ENCODE measurements around the gene UQCC3. TPM values are rescaled to one million over a fixed set of nuclear protein-coding genes. Genes with fewer than 3 reads are reported as not detected.
"Not testable (repeated sequence)": the region's sequence is repeated elsewhere in the genome, so short reads cannot be mapped to it uniquely, and the experiment has no call there.

Gene UQCC3
- total RNA-seq, 1 experiment from 2014 or later, result 23.9 TPM

DNA sequence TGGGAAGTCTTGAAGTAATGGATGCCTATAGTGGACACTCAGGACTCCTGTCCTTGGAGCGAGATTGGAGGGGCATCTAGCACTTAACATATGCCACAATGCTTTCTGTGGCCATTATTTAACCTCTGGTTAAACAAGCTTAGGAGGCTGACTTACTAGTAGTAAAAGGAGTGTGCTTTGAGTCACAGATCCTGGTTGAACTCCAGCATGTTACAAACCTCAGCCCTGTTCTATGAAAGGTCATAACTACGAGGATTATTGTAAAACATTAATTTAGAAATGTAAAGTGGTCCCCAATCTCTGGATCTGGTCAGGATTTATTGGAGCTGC lies 1.7 kb downstream of the UQCC3 start:
- Mint-ChIP-seq H3K4me3 (ENCODE audit: unreplicated experiment) (peak overlapping the region; percentile 98), H3K36me3 (ENCODE audit: insufficient read depth, unreplicated experiment) (peaks cover 66% of the 10 kb centered on the region), H3K27me3 (ENCODE audit: insufficient read depth, unreplicated experiment) (no peaks in the 10 kb centered on the region), H3K9me3 (ENCODE audit: unreplicated experiment) (no peaks in the 10 kb centered on the region), H3K27ac (ENCODE audit: unreplicated experiment) (no peak overlapping the region), H3K4me1 (ENCODE audit: low read depth, unreplicated experiment) (peaks cover 28% of the 10 kb centered on the region)
- no peaks in the 10 kb centered on the region for H3K27me3 ChIP-seq (replicated peaks; ENCODE audit: control insufficient read depth, insufficient read depth, low read length)
- DNase-seq, result no peak
- ChIA-PET POLR2A (interaction anchor here (0.7 to 2.3 kb wide), 4 partner anchors 8 to 99 kb away, joined by 3 to 23 read pairs (median 4); partner anchors contain the start of genes C11orf98, EEF1G, HNRNPUL2 and TTC9C), CTCF (interaction anchor here (0.6 to 0.7 kb wide), 2 partner anchors 35 to 63 kb away, joined by 3 to 4 read pairs; no protein-coding TSS in a partner anchor)
- no peak overlapping the region for H3K4me3 ChIP-seq (ENCODE audit: low read depth, low read length)
- no peaks in the 10 kb centered on the region; the same call in 1 of the 2 replicates for H3K36me3 ChIP-seq (ENCODE audit: control insufficient read depth, insufficient read depth, low read length)
- TF ChIP-seq CTCF (IDR thresholded peaks at IDR 0.05; ENCODE audit: insufficient read depth in 1 of 2, low read depth in 1 of 2, low read length in 1 of 2, severe bottlenecking in 1 of 2, unreplicated experiment in 1 of 2), result no peak
- peaks cover 25% of the 10 kb centered on the region for H3K4me1 ChIP-seq
- no peaks in the 10 kb centered on the region for H3K9me3 ChIP-seq
- no TSS peak for BruUV-seq (replicated peaks)
- intact Hi-C loops (cut with micrococcal nuclease; ENCODE audit: unreplicated experiment), result loop anchor here (10.0 kb wide), 1 partner anchor 278 kb away; no protein-coding TSS in a partner anchor

DNA sequence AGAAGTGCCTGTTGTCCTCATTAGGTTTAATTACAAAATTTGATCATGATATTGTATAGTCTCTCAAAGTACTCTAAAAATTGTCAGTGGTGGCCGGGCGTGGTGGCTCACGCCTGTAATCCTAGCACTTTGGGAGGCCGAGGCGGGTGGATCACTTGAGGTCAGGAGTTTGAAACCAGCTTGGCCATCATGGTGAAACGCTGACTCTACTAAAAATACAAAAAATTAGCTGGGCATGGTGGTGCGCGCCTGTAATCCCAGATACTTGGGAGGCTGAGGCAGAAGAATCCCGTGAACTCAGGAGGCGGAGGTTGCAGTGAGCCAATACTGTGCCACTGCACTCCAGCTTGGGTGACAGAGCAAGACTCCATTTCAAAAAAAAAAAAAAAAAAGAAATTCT lies 3.9 kb downstream of the UQCC3 start:
- POLR2A ChIA-PET, result interaction anchor here (0.6 to 1.4 kb wide), 2 partner anchors 10 to 54 kb away, joined by 4 to 7 read pairs; partner anchors contain the start of genes C11orf98 and CSKMT
- DNase-seq; H3K9me3 ChIP-seq; BruUV-seq (replicated peaks); H3K27me3 Mint-ChIP-seq (ENCODE audit: insufficient read depth, unreplicated experiment); CTCF ChIA-PET; H3K36me3 ChIP-seq (ENCODE audit: control insufficient read depth, insufficient read depth, low read length); H3K4me3 Mint-ChIP-seq (ENCODE audit: unreplicated experiment); H3K27me3 ChIP-seq (replicated peaks; ENCODE audit: control insufficient read depth, insufficient read depth, low read length); H3K4me3 ChIP-seq (ENCODE audit: low read depth, low read length); H3K9me3 Mint-ChIP-seq (ENCODE audit: unreplicated experiment); H3K27ac Mint-ChIP-seq (ENCODE audit: unreplicated experiment): not testable (repeated sequence)
- Mint-ChIP-seq H3K4me1 (ENCODE audit: low read depth, unreplicated experiment) (peaks cover 24% of the 10 kb centered on the region), H3K36me3 (ENCODE audit: insufficient read depth, unreplicated experiment) (peaks cover 62% of the 10 kb centered on the region)
- intact Hi-C loops (cut with micrococcal nuclease; ENCODE audit: unreplicated experiment), result loop anchor here (10.0 kb wide), 1 partner anchor 281 kb away; no protein-coding TSS in a partner anchor
- H3K4me1 ChIP-seq, result peaks cover 14% of the 10 kb centered on the region

- H3K9me3 ChIP-seq, result no peaks in the 10 kb centered on the region
- intact Hi-C loops (cut with micrococcal nuclease; ENCODE audit: unreplicated experiment), result loop anchor here (10.0 kb wide), 1 partner anchor 282 kb away; no protein-coding TSS in a partner anchor
- DNase-seq, result no peak
- H3K4me3 Mint-ChIP-seq (ENCODE audit: unreplicated experiment), result peak overlapping the region; percentile 81
- no peak overlapping the region for H3K4me3 ChIP-seq (ENCODE audit: low read depth, low read length)
- no peaks in the 10 kb centered on the region; the same call in 1 of the 2 replicates for H3K36me3 ChIP-seq (ENCODE audit: control insufficient read depth, insufficient read depth, low read length)
- TF ChIP-seq CTCF (IDR thresholded peaks at IDR 0.05; ENCODE audit: insufficient read depth in 1 of 2, low read depth in 1 of 2, low read length in 1 of 2, severe bottlenecking in 1 of 2, unreplicated experiment in 1 of 2), result no peak
- H3K36me3 Mint-ChIP-seq (ENCODE audit: insufficient read depth, unreplicated experiment), result peaks cover 49% of the 10 kb centered on the region
- ChIA-PET POLR2A (interaction anchor here (0.5 to 1.0 kb wide), 3 partner anchors 12 to 214 kb away, joined by 4 to 11 read pairs (median 10); partner anchors contain the start of genes C11orf98, CSKMT and TTC9C), CTCF (interaction anchor here (1.9 kb wide), 1 partner anchor 110 kb away, joined by 7 read pairs; no protein-coding TSS in a partner anchor)
- no peaks in the 10 kb centered on the region for H3K9me3 Mint-ChIP-seq (ENCODE audit: unreplicated experiment)
- H3K4me1 ChIP-seq, result peaks cover 9% of the 10 kb centered on the region
- peaks cover 15% of the 10 kb centered on the region for H3K4me1 Mint-ChIP-seq (ENCODE audit: low read depth, unreplicated experiment)
- no peaks in the 10 kb centered on the region for H3K27me3 ChIP-seq (replicated peaks; ENCODE audit: control insufficient read depth, insufficient read depth, low read length)
- H3K27ac Mint-ChIP-seq (ENCODE audit: unreplicated experiment), result no peak overlapping the region
- no TSS peak for BruUV-seq (replicated peaks)
- no peaks in the 10 kb centered on the region for H3K27me3 Mint-ChIP-seq (ENCODE audit: insufficient read depth, unreplicated experiment)
These were observed 5.2 kb downstream of the UQCC3 start for GRCh38 chr11:62676698-62677097.
